Measurements from ENCODE around the gene SPATC1L.

SPATC1L gene

GRCh38 chr21:46136739-46137349, 47.4 kb downstream of the SPATC1L start:
- no peak for TF ChIP-seq CTCF (IDR thresholded peaks at IDR 0.05; ENCODE audit: insufficient read depth, low read depth, low read length, missing control alignments)
- H3K4me3 ChIP-seq (ENCODE audit: low read length), result no peak overlapping the region
- no peak for DNase-seq (ENCODE audit: low read depth)

GRCh38 chr21:46135782-46136395, 48.4 kb downstream of the SPATC1L start:
- no peak for DNase-seq (ENCODE audit: low read depth)
- TF ChIP-seq CTCF (IDR thresholded peaks at IDR 0.05; ENCODE audit: insufficient read depth, low read depth, low read length, missing control alignments), result no peak
- H3K4me3 ChIP-seq (ENCODE audit: low read length), result no peak overlapping the region

- no peak for DNase-seq (ENCODE audit: low read depth)
- no peak overlapping the region for H3K4me3 ChIP-seq (ENCODE audit: low read length)
- TF ChIP-seq CTCF (IDR thresholded peaks at IDR 0.05; ENCODE audit: insufficient read depth, low read depth, low read length, missing control alignments), result no peak
Measured at GRCh38 chr21:46131838-46132651, 52.2 kb downstream of the SPATC1L start.

- no peak overlapping the region for H3K4me3 ChIP-seq (ENCODE audit: low read length)
- TF ChIP-seq CTCF (IDR thresholded peaks at IDR 0.05; ENCODE audit: insufficient read depth, low read depth, low read length, missing control alignments), result no peak
- DNase-seq (ENCODE audit: low read depth), result no peak
Measured at GRCh38 chr21:46131588-46131837, 52.7 kb downstream of the SPATC1L start.

- no peak for DNase-seq (ENCODE audit: low read depth)
- no peak for TF ChIP-seq CTCF (IDR thresholded peaks at IDR 0.05; ENCODE audit: insufficient read depth, low read depth, low read length, missing control alignments)
- no peak overlapping the region for H3K4me3 ChIP-seq (ENCODE audit: low read length)
Measured at GRCh38 chr21:46130831-46131587, 53.2 kb downstream of the SPATC1L start.

GRCh38 chr21:46129846-46130651, 54.2 kb downstream of the SPATC1L start:
- DNase-seq (ENCODE audit: low read depth), result no peak
- no peak overlapping the region for H3K4me3 ChIP-seq (ENCODE audit: low read length)
- TF ChIP-seq CTCF (IDR thresholded peaks at IDR 0.05; ENCODE audit: insufficient read depth, low read depth, low read length, missing control alignments), result no peak

All from epithelial cell of esophagus (primary cell).